Activated CD8-positive, alpha-beta memory T cell treated with anti-CD3 and anti-CD28 coated beads, Interleukin-2, amount 50 U/mL, for 4 hours (primary cell): ENCODE measurements around the gene INTS11.

ENCODE experiments used
- DNase-seq: peaks from one replicate; pipeline ENCODE4 v3.0.0-alpha.2; 2020

Gene INTS11

GRCh38 chr1:1342584-1343115 is 18.2 kb upstream of the INTS11 start:
- no peak for DNase-seq

GRCh38 chr1:1342061-1342562 is 17.7 kb upstream of the INTS11 start:
- no peak for DNase-seq

DNA sequence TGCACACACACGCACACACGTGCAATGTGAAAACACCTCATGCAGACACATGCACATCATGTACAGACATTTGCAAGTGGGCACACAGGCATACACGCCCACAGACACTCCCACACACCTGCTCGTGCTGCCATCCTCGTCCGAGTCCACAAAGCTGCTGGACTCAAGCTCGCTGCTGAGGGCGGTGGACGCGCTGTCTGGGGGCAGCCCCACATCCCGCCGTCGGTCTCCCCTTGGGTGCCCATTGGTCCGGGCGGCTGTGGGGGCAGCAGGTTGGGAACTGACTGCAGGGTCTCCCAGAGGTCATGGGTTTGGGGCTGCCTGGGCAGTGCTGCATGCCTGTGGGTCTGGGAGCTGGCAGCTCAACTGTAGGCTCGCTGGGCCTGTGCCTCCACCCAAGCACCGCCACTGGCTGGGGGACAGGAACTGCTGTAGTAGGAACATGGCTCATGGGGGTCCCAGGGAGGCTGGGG is 17.1 kb upstream of the INTS11 start:
- DNase-seq, result no peak

DNA sequence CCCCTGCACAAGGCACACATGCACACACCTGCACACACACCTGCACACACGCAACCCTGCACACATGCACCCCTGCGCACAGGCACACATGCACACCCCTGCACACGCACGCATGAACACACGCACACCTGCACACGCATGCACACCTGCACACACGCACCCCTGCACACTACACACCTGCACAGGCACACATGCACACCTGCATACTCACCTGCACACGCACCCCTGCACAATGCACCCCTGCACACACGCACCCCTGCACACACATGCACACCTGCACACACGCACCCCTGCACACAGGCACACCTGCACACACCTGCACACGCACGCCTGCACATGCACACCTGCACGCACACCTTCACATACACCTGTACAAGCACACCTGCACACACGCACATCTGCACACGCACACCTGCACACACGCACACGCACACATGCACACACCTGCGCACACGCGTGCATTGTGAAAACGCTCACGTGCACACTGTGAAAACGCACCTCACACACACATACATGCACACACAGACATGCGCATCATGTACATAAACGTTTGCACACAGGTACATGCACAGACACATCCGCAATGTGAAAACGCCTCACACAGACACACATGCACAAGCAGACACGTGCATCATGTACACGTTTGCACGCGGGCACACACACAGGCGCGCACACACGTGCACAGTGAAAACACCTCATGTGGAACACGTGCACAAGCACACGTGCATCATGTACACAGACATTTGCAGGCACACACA is 16.5 kb upstream of the INTS11 start:
- DNase-seq, result no peak

- no peak for DNase-seq
Observed at GRCh38 chr1:1340185-1340584, 15.7 kb upstream of the INTS11 start.

GRCh38 chr1:1338278-1338677 is 13.8 kb upstream of the INTS11 start:
- no peak for DNase-seq

GRCh38 chr1:1337793-1338147 is 13.3 kb upstream of the INTS11 start:
- DNase-seq, result no peak

DNA sequence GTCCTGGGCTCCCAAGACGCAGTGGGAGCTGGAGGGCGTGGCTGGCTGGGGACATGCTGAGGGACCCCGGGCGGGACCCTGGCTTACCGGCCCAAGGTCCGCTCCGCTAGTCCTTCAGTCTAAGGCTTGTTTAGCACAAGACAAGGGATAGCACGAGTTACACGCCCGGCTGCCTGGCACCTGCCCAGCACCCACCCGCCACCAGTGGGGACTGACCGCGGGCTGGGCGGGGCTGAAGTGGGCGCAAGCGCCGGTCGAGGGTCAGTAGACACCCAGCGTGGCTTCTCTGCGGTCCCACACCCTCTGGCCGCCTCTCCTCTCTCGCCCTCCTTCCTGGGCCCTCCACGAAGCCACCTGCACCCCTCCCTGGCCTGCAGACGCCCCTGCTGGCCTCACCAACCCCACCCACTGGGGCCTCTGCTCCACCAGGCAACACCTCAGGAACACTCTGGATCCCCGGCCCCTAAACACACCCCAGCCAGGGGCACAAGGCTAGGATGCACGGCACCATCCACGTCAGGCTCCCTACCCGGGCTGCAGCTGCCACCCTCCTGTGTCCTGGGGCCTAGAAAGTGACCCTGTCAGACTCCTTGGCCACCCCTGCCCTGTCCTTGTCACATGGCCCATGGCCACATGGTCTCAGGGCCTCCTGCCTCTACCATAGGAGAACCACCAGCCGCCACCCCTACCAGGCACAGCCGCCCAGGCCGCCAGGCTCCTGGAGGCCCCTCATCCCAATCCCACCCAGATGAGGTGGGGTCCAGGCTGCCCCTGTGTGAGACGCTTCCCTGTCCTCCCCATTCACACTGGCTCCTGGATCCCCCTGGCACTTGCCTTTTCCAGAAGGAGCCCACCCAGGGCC is 12.7 kb upstream of the INTS11 start:
- no peak for DNase-seq

DNA sequence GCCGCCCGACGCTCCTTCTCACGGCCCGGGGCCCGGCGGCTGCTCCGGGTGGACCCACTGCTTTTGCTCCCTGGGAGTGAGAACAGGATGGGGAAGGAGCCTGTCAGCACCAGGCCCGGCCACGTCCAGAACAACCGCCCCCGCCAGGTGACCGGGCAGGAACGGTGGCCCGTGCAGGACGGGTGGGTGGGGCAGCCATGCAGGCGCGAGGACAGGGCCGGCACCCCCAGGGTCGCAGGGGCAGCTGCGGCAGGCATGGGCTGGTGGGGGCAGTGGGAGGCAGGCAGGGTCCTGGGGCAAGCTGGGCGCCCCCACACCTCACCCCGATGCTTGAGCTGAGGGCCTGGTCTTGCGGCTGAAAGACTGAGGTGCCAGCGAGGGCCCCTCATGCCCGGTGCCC is 12.0 kb upstream of the INTS11 start:
- DNase-seq, result no peak

DNA sequence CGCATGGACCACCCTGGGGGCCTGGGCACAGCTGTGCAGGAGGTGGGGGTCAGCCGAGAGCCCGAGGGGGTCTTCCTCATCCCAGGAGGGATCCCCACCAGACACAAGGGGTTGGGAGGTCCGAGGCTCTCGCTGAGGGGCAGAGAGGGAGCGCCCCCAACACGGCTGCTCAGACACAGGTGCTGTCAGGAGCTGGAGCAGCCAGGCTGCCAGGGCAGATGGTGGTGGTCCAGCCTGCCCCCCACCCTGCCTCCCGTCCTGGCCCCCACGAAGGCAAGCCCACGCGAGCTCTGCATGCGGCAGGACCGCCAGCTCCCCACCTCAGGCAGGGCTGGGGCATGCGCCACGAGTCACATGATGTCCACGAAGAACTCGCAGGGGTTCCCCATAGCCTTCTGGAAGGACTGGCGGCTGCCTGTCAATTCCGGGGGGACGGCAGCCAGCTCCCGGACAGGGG is 11.4 kb upstream of the INTS11 start:
- no peak for DNase-seq

DNA sequence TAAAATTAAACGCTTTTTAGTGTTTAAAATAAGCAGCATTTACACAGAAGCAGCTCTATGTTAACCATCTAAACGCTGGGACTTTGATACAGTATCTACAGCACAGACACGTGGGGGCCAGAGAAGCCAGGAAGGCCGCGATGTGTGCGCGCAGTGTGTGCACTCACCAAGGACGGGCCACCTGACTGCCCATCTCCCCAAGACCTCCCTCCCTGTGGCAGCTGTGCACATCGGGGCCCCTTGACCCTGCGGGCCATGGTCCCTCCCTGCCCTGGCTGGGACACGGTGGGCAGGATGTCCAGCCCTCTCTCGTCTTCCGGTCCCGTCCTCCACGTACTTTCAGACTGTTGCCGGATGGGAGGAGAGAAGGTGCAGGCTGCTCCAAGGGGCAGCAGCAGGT is 10.8 kb upstream of the INTS11 start:
- DNase-seq, result no peak

DNA sequence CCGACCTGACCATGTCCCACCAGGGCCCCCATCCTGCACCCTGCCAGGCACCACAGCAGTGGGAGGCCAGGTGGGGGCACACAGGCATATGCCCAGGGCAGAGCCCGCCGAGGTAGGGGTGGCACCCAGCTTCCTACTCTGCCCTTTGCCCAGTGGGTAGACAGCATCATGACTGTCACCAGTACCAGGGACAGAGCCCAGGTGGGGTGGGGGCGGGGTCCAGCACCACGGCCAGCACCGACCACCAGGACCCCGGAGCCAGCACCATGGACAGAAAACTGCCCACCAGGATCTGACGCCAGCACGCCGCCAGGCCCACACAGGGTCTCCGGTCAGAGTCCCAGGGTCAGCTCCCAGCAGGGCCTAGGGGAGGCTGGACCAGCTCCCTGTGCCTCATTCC is 10.4 kb upstream of the INTS11 start:
- DNase-seq, result no peak

DNA sequence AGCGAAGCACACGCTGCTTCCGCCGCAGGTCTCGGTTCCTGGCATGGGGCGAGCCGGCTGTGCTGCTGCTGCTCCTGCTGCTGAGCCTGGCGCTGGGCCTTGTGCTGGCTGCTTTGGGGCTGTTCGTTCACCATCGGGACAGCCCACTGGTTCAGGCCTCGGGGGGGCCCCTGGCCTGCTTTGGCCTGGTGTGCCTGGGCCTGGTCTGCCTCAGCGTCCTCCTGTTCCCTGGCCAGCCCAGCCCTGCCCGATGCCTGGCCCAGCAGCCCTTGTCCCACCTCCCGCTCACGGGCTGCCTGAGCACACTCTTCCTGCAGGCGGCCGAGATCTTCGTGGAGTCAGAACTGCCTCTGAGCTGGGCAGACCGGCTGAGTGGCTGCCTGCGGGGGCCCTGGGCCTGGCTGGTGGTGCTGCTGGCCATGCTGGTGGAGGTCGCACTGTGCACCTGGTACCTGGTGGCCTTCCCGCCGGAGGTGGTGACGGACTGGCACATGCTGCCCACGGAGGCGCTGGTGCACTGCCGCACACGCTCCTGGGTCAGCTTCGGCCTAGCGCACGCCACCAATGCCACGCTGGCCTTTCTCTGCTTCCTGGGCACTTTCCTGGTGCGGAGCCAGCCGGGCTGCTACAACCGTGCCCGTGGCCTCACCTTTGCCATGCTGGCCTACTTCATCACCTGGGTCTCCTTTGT is 9.2 kb upstream of the INTS11 start:
- DNase-seq, result no peak

DNA sequence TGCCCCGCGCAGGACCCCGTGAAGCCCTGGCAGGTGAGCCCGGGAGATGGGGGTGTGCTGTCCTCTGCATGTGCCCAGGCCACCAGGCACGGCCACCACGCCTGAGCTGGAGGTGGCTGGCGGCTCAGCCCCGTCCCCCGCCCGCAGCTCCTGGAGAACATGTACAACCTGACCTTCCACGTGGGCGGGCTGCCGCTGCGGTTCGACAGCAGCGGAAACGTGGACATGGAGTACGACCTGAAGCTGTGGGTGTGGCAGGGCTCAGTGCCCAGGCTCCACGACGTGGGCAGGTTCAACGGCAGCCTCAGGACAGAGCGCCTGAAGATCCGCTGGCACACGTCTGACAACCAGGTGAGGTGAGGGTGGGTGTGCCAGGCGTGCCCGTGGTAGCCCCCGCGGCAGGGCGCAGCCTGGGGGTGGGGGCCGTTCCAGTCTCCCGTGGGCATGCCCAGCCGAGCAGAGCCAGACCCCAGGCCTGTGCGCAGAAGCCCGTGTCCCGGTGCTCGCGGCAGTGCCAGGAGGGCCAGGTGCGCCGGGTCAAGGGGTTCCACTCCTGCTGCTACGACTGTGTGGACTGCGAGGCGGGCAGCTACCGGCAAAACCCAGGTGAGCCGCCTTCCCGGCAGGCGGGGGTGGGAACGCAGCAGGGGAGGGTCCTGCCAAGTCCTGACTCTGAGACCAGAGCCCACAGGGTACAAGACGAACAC is 8.5 kb upstream of the INTS11 start:
- no peak for DNase-seq

DNA sequence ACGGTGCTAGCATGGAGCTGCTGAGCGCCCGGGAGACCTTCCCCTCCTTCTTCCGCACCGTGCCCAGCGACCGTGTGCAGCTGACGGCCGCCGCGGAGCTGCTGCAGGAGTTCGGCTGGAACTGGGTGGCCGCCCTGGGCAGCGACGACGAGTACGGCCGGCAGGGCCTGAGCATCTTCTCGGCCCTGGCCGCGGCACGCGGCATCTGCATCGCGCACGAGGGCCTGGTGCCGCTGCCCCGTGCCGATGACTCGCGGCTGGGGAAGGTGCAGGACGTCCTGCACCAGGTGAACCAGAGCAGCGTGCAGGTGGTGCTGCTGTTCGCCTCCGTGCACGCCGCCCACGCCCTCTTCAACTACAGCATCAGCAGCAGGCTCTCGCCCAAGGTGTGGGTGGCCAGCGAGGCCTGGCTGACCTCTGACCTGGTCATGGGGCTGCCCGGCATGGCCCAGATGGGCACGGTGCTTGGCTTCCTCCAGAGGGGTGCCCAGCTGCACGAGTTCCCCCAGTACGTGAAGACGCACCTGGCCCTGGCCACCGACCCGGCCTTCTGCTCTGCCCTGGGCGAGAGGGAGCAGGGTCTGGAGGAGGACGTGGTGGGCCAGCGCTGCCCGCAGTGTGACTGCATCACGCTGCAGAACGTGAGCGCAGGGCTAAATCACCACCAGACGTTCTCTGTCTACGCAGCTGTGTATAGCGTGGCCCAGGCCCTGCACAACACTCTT is 7.7 kb upstream of the INTS11 start:
- DNase-seq, result no peak

DNA sequence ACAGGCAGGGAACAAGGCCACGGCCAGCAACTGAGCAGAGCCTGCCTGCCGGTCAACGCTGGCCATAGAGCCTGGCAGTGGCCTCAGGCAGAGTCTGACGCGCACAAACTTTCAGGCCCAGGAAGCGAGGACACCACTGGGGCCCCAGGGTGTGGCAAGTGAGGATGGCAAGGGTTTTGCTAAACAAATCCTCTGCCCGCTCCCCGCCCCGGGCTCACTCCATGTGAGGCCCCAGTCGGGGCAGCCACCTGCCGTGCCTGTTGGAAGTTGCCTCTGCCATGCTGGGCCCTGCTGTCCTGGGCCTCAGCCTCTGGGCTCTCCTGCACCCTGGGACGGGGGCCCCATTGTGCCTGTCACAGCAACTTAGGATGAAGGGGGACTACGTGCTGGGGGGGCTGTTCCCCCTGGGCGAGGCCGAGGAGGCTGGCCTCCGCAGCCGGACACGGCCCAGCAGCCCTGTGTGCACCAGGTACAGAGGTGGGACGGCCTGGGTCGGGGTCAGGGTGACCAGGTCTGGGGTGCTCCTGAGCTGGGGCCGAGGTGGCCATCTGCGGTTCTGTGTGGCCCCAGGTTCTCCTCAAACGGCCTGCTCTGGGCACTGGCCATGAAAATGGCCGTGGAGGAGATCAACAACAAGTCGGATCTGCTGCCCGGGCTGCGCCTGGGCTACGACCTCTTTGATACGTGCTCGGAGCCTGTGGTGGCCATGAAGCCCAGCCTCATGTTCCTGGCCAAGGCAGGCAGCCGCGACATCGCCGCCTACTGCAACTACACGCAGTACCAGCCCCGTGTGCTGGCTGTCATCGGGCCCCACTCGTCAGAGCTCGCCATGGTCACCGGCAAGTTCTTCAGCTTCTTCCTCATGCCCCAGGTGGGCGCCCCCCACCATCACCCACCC is 6.9 kb upstream of the INTS11 start, which contains the start of gene TAS1R3:
TSS of gene TAS1R3 (plus strand) at position 213 of the 898 bp plus-strand sequence. CDS start at position 279, 66 bp downstream.
- DNase-seq, result no peak

- DNase-seq, result no peak
Observed at GRCh38 chr1:1330366-1331067, 6.1 kb upstream of the INTS11 start.

GRCh38 chr1:1329304-1330210 is 5.1 kb upstream of the INTS11 start:
- DNase-seq, result no peak

DNA sequence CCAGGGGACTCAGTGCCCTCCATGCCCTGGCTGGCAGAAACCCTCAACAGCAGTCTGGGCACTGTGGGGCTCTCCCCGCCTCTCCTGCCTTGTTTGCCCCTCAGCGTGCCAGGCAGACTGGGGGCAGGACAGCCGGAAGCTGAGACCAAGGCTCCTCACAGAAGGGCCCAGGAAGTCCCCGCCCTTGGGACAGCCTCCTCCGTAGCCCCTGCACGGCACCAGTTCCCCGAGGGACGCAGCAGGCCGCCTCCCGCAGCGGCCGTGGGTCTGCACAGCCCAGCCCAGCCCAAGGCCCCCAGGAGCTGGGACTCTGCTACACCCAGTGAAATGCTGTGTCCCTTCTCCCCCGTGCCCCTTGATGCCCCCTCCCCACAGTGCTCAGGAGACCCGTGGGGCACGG is 3.8 kb upstream of the INTS11 start:
- no peak for DNase-seq
